HEK293 (cell line): Measurements from ENCODE around the gene EIF4A3.
A peak's percentile ranks its signal among the peaks of the same experiment; 100 is the strongest.

Experiments used
- CTCF ChIA-PET: fragments of 350-600 bp; formaldehyde crosslinking; extraction: SDS; loops from one replicate; lab custom pipeline; 2021; ENCODE audit warnings: antibody characterized with exemption; lab: Yijun Ruan, JAX
- POLR2A ChIA-PET: fragments of 300-600 bp; formaldehyde crosslinking; extraction: SDS; loops from one replicate; lab custom pipeline; 2020; ENCODE audit warnings: antibody characterized with exemption, inconsistent platforms; lab: Yijun Ruan, JAX
- H3K27ac ChIP-seq: fragments of 200-500 bp; sonication (Bioruptor generic); 2 replicates; pipeline ENCODE4 v1.5.1; 2014; ENCODE audit warnings: low read depth, low read length, control low read depth, inconsistent platforms; ENCODE audit errors: extremely low read depth
- H3K36me3 ChIP-seq, 2 experiments: fragments of 200-500 bp in 1 of 2; sonication (Bioruptor generic) in 1 of 2; 1 replicate in 1 of 2; 2 replicates in 1 of 2; pipeline ENCODE4 v1.5.1; 2014 to 2017; ENCODE audit warnings: inconsistent platforms in 2 of 2, low read length in 2 of 2; ENCODE audit not compliant: control insufficient read depth in 2 of 2, insufficient read depth in 1 of 2
- H3K4me1 ChIP-seq: fragments of 200-500 bp; sonication (Bioruptor generic); 2 replicates; pipeline ENCODE4 v1.5.1; 2014; ENCODE audit warnings: mild to moderate bottlenecking, low read length, inconsistent platforms; ENCODE audit not compliant: control insufficient read depth, insufficient read depth
- H3K4me3 ChIP-seq: 2 replicates; pipeline ENCODE4 v1.5.1; 2011; ENCODE audit warnings: low read depth, mild to moderate bottlenecking, control low read depth, low read length, moderate library complexity
- H3K9me3 ChIP-seq: fragments of 200-500 bp; sonication (Bioruptor generic); 2 replicates; pipeline ENCODE4 v1.5.1; 2014; ENCODE audit warnings: low read depth, low read length, inconsistent platforms; ENCODE audit not compliant: control insufficient read depth, insufficient read depth
- AEBP2 ChIP-seq: fragments of 450-650 bp; formaldehyde crosslinking; IDR thresholded peaks from 2 replicates; pipeline ENCODE4 v1.5.1; 2016; ENCODE audit warnings: missing biosample characterization, missing genetic modification characterization, borderline replicate concordance
- GFI1B ChIP-seq: fragments of 450-650 bp; formaldehyde crosslinking; IDR thresholded peaks from 2 replicates; pipeline ENCODE4 v1.5.1; 2016; ENCODE audit warnings: missing biosample characterization, missing genetic modification characterization
- KLF1 ChIP-seq: fragments of 450-650 bp; formaldehyde crosslinking; IDR thresholded peaks from 2 replicates; pipeline ENCODE4 v1.5.1; 2016; ENCODE audit warnings: missing biosample characterization, missing genetic modification characterization
- MEIS1 ChIP-seq: sonication (generic); formaldehyde crosslinking; IDR thresholded peaks from 2 replicates; pipeline ENCODE4 v1.8.1; 2022; ENCODE audit warnings: missing genetic modification reagents, mild to moderate bottlenecking, borderline replicate concordance
- PATZ1 ChIP-seq: fragments of 450-650 bp; formaldehyde crosslinking; IDR thresholded peaks from 2 replicates; pipeline ENCODE4 v1.5.1; 2016; ENCODE audit warnings: missing biosample characterization, missing genetic modification characterization
- PRDM10 ChIP-seq: fragments of 450-650 bp; formaldehyde crosslinking; IDR thresholded peaks from 2 replicates; pipeline ENCODE4 v1.5.1; 2016; ENCODE audit warnings: missing biosample characterization, missing genetic modification characterization
- PRDM4 ChIP-seq: fragments of 450-650 bp; formaldehyde crosslinking; IDR thresholded peaks from 2 replicates; pipeline ENCODE4 v1.5.1; 2017; ENCODE audit warnings: missing biosample characterization, missing genetic modification characterization
- ZBTB1 ChIP-seq: fragments of 450-650 bp; formaldehyde crosslinking; IDR thresholded peaks from 2 replicates; pipeline ENCODE4 v1.5.1; 2016; ENCODE audit warnings: missing biosample characterization, missing genetic modification characterization
- ZBTB8A ChIP-seq: fragments of 450-650 bp; formaldehyde crosslinking; IDR thresholded peaks from 2 replicates; pipeline ENCODE4 v1.5.1; 2016; ENCODE audit warnings: missing biosample characterization, missing genetic modification characterization
- ZIC2 ChIP-seq: fragments of 450-650 bp; formaldehyde crosslinking; IDR thresholded peaks from 2 replicates; pipeline ENCODE4 v1.5.1; 2016; ENCODE audit warnings: missing biosample characterization, missing genetic modification characterization
- ZNF155 ChIP-seq: fragments of 450-650 bp; formaldehyde crosslinking; IDR thresholded peaks from 2 replicates; pipeline ENCODE4 v1.5.1; 2016; ENCODE audit warnings: missing biosample characterization, missing genetic modification characterization
- ZNF221 ChIP-seq: fragments of 450-650 bp; formaldehyde crosslinking; IDR thresholded peaks from 2 replicates; pipeline ENCODE4 v1.5.1; 2017; ENCODE audit warnings: missing biosample characterization, missing genetic modification characterization, borderline replicate concordance
- ZNF248 ChIP-seq: fragments of 450-650 bp; formaldehyde crosslinking; IDR thresholded peaks from 2 replicates; pipeline ENCODE4 v1.5.1; 2017; ENCODE audit warnings: missing biosample characterization, missing genetic modification characterization
- ZNF335 ChIP-seq: fragments of 450-650 bp; formaldehyde crosslinking; conservative IDR thresholded peaks from 2 replicates; pipeline ENCODE4 v1.5.1; 2016; ENCODE audit warnings: missing biosample characterization, missing genetic modification characterization
- ZNF580 ChIP-seq: fragments of 450-650 bp; formaldehyde crosslinking; IDR thresholded peaks from 2 replicates; pipeline ENCODE4 v1.5.1; 2016; ENCODE audit warnings: missing biosample characterization, missing genetic modification characterization
- ZNF585B ChIP-seq: fragments of 450-650 bp; formaldehyde crosslinking; IDR thresholded peaks from 2 replicates; pipeline ENCODE4 v1.5.1; 2016; ENCODE audit warnings: missing biosample characterization, missing genetic modification characterization
- ZNF621 ChIP-seq: fragments of 450-650 bp; formaldehyde crosslinking; IDR thresholded peaks from 2 replicates; pipeline ENCODE4 v1.5.1; 2017; ENCODE audit warnings: missing biosample characterization, missing genetic modification characterization
- ZNF677 ChIP-seq: fragments of 450-650 bp; IDR thresholded peaks from 2 replicates; pipeline ENCODE4 v1.5.0; 2018; ENCODE audit warnings: missing biosample characterization, mild to moderate bottlenecking, missing genetic modification characterization, moderate library complexity
- ZNF704 ChIP-seq: fragments of 450-650 bp; formaldehyde crosslinking; IDR thresholded peaks from 2 replicates; pipeline ENCODE4 v1.5.1; 2016; ENCODE audit warnings: missing biosample characterization, missing genetic modification characterization
- ZNF791 ChIP-seq: fragments of 450-650 bp; formaldehyde crosslinking; IDR thresholded peaks from 2 replicates; pipeline ENCODE4 v1.5.1; 2016; ENCODE audit warnings: missing biosample characterization, missing genetic modification characterization
- ZSCAN5A ChIP-seq: fragments of 450-650 bp; formaldehyde crosslinking; IDR thresholded peaks from 2 replicates; pipeline ENCODE4 v1.5.1; 2016; ENCODE audit warnings: missing biosample characterization, missing genetic modification characterization

EIF4A3 gene

GRCh38 chr17:80097844-80098691, 48.9 kb downstream of the EIF4A3 start:
- no peaks in the 10 kb centered on the region for H3K9me3 ChIP-seq
- H3K36me3 ChIP-seq, result no peaks in the 10 kb centered on the region
- H3K27ac ChIP-seq, result no peak overlapping the region
- ChIA-PET POLR2A (no interaction called here), CTCF (no interaction called here)
- TF ChIP-seq ZNF621 (tag by site-specific recombination) (no peak), ZNF580 (tag by site-specific recombination) (no peak), ZNF335 (tag by site-specific recombination) (no peak), ZIC2 (tag by site-specific recombination) (peak; percentile 90), PRDM4 (tag by site-specific recombination) (no peak), ZNF248 (tag by site-specific recombination) (no peak), ZNF791 (tag by site-specific recombination) (no peak), PRDM10 (tag by site-specific recombination) (peak; percentile 69), ZBTB8A (tag by site-specific recombination) (no peak), PATZ1 (tag by site-specific recombination) (no peak)
- TF ChIP-seq, all 188 proteins: peak for 2
- Histone ChIP-seq H3K4me3 (no peak overlapping the region), H3K4me1 (peaks cover 4% of the 10 kb centered on the region; the same call in 1 of the 2 replicates)

GRCh38 chr17:80097127-80097621, 49.8 kb downstream of the EIF4A3 start:
- H3K4me1 ChIP-seq, result peaks cover 4% of the 10 kb centered on the region; the same call in 1 of the 2 replicates
- H3K36me3 ChIP-seq, result no peaks in the 10 kb centered on the region
- POLR2A ChIA-PET, result no interaction called here
- H3K9me3 ChIP-seq, result no peaks in the 10 kb centered on the region
- CTCF ChIA-PET, result interaction anchor here (0.7 kb wide), 1 partner anchor 270 kb away, joined by 4 read pairs; no protein-coding TSS in a partner anchor
- no peak overlapping the region for H3K27ac ChIP-seq
- H3K4me3 ChIP-seq, result no peak overlapping the region
- no peak for TF ChIP-seq ZNF585B (tag by site-specific recombination)
- TF ChIP-seq ZNF221 (tag by site-specific recombination), result no peak
- TF ChIP-seq GFI1B (tag by site-specific recombination), result no peak
- no peak for TF ChIP-seq KLF1 (tag by site-specific recombination)
- no peak for TF ChIP-seq ZNF677 (tag by site-specific recombination)
- no peak for TF ChIP-seq ZNF704
- TF ChIP-seq AEBP2 (tag by site-specific recombination), result no peak
- no peak for TF ChIP-seq ZSCAN5A
- TF ChIP-seq MEIS1 (CRISPR knock-in tag), result no peak
- TF ChIP-seq ZBTB1 (tag by site-specific recombination), result no peak
- no peak for TF ChIP-seq ZNF155
